Central memory CD4-positive, alpha-beta T cell (primary cell): ENCODE data around the gene STARD10.
A peak's percentile ranks its signal among the peaks of the same experiment; 100 is the strongest.
"Not testable (repeated sequence)": the region's sequence is repeated elsewhere in the genome, so short reads cannot be mapped to it uniquely, and the experiment has no call there.

Source experiments
- DNase-seq: peaks from one replicate; pipeline ENCODE4 v3.0.0; 2022
- total RNA-seq, 3 experiments: gene quantifications; one replicate each; lab custom pipeline; 2026; lab: John Stamatoyannopoulos, UW

Gene STARD10
- 2.9 to 9.6 (median 9.6) reads per million in 3 experiments for total RNA-seq

GRCh38 chr11:72793425-72794367, at the start of gene STARD10:
Gene STARD10 (minus strand): TSS chr11:72794047. CDS start chr11:72781181, 12,866 bp downstream.
- DNase-seq: peak; percentile 95

GRCh38 chr11:72842653-72843330, 48.9 kb upstream of the STARD10 start:
- no peak for DNase-seq

GRCh38 chr11:72842126-72842525, 48.3 kb upstream of the STARD10 start:
- DNase-seq: no peak

GRCh38 chr11:72841397-72841796, 47.5 kb upstream of the STARD10 start:
- DNase-seq: no peak

GRCh38 chr11:72840780-72841179, 46.9 kb upstream of the STARD10 start:
- no peak for DNase-seq

- no peak for DNase-seq
Observed at GRCh38 chr11:72838691-72839305, 45.0 kb upstream of the STARD10 start.

GRCh38 chr11:72836111-72836510, 42.3 kb upstream of the STARD10 start:
- no peak for DNase-seq

GRCh38 chr11:72834905-72835304, 41.1 kb upstream of the STARD10 start:
- no peak for DNase-seq

GRCh38 chr11:72833811-72834493, 40.1 kb upstream of the STARD10 start:
- DNase-seq: no peak

GRCh38 chr11:72833083-72833733, 39.4 kb upstream of the STARD10 start:
- DNase-seq: no peak

GRCh38 chr11:72832301-72833082, 38.6 kb upstream of the STARD10 start:
- DNase-seq: no peak

- peak; percentile 41 for DNase-seq
Observed at GRCh38 chr11:72831521-72832300, 37.9 kb upstream of the STARD10 start.

- no peak for DNase-seq
Observed at GRCh38 chr11:72829884-72830533, 36.2 kb upstream of the STARD10 start.

- DNase-seq: no peak
Observed at GRCh38 chr11:72829178-72829577, 35.3 kb upstream of the STARD10 start.

GRCh38 chr11:72828692-72829101, 34.9 kb upstream of the STARD10 start:
- no peak for DNase-seq

GRCh38 chr11:72828081-72828567, 34.3 kb upstream of the STARD10 start:
- DNase-seq: no peak

GRCh38 chr11:72827656-72828055, 33.8 kb upstream of the STARD10 start:
- not testable (repeated sequence) for DNase-seq

GRCh38 chr11:72826942-72827480, 33.2 kb upstream of the STARD10 start:
- no peak for DNase-seq

GRCh38 chr11:72826191-72826941, 32.5 kb upstream of the STARD10 start:
- DNase-seq: no peak
